Measurements from ENCODE around the gene MPO. TPM values are rescaled to one million over a fixed set of nuclear protein-coding genes. Genes with fewer than 3 reads are reported as not detected.

The MPO gene
- total and polyA plus RNA-seq, 2 experiments from 2014 or later: not detected

DNA sequence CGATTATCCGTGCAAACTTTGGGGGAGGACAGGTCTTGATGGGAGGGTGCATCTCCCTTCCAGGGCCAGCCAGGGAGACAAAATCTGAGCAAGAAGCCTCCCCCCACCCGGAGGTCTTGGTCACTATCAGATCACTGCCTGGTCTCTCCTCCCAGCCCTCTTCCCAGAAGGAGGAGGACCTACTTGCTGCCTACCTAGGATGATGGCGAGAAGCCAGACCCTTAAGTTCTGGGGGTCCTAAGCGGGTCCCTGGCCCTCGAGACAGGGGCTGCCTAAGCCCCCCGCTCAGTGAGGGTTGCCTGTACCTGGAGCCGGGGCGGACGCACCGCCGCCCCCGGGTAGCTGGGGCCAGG, 43.3 kb upstream of the MPO start:
- Histone ChIP-seq H3K4me1 (ENCODE audit: low read depth) (no peaks in the 10 kb centered on the region), H3K36me3 (no peaks in the 10 kb centered on the region), H3K27ac (no peak overlapping the region), H3K4me3 (peak overlapping the region; percentile 29), H3K9me3 (ENCODE audit: low read depth) (no peaks in the 10 kb centered on the region), H3K27me3 (no peaks in the 10 kb centered on the region)
- no peak for DNase-seq (ENCODE audit: low read depth in 1 of 2, low spot score in 1 of 2)
- TF ChIP-seq CTCF (IDR thresholded peaks at IDR 0.05; ENCODE audit: low read depth, low read length): no peak

DNA sequence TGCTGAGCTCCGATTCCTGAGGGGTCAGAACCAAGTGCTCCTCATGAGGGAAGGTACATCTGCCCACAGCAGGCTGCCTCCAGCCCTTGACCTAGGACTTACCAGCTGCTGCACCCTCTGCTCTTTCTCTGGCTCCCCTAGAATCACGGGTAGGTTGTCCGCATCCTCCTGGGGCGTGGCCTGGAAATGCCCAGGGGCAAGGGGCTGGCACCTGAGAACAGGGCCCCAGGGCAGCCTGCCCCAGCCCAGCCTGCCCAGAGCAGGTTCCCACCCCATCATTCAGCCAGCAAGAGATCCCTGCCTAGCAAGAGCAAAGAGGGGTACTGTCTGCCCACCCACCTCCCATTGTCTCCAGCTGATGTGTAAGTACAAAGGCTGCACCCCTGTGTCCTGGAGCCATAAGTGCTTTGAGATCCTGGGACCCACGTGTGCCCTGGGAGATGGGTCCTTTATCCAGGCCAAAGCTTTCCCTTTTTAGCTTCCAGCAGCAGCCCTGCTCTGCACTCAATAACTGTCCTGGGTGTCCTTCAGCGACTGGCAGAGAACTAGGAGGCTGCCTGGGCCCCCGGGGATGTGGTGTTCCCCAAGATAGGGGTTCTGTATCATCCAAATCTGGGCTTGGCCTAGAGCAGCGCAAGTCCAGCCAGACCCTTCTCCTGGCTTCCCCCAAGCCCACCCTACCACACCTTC, 42.8 kb upstream of the MPO start:
- DNase-seq (ENCODE audit: low read depth in 1 of 2, low spot score in 1 of 2): peak in 1 of 2 donors; percentile 14
- no peaks in the 10 kb centered on the region for H3K4me1 ChIP-seq (ENCODE audit: low read depth)
- H3K27ac ChIP-seq: no peak overlapping the region
- no peaks in the 10 kb centered on the region for H3K9me3 ChIP-seq (ENCODE audit: low read depth)
- peak overlapping the region; percentile 29 for H3K4me3 ChIP-seq
- no peaks in the 10 kb centered on the region for H3K27me3 ChIP-seq
- no peaks in the 10 kb centered on the region for H3K36me3 ChIP-seq
- TF ChIP-seq CTCF (IDR thresholded peaks at IDR 0.05; ENCODE audit: low read depth, low read length): no peak

GRCh38 chr17:58322581-58323185, 41.9 kb upstream of the MPO start:
- Histone ChIP-seq H3K27ac (no peak overlapping the region), H3K4me3 (no peak overlapping the region), H3K9me3 (ENCODE audit: low read depth) (no peaks in the 10 kb centered on the region), H3K27me3 (no peaks in the 10 kb centered on the region), H3K4me1 (ENCODE audit: low read depth) (no peaks in the 10 kb centered on the region), H3K36me3 (no peaks in the 10 kb centered on the region)
- no peak for TF ChIP-seq CTCF (IDR thresholded peaks at IDR 0.05; ENCODE audit: low read depth, low read length)
- no peak for DNase-seq (ENCODE audit: low read depth in 1 of 2, low spot score in 1 of 2)

- Histone ChIP-seq H3K27ac (no peak overlapping the region), H3K4me1 (ENCODE audit: low read depth) (no peaks in the 10 kb centered on the region), H3K4me3 (no peak overlapping the region), H3K27me3 (no peaks in the 10 kb centered on the region), H3K9me3 (ENCODE audit: low read depth) (no peaks in the 10 kb centered on the region), H3K36me3 (no peaks in the 10 kb centered on the region)
- no peak for TF ChIP-seq CTCF (IDR thresholded peaks at IDR 0.05; ENCODE audit: low read depth, low read length)
- no peak for DNase-seq (ENCODE audit: low read depth in 1 of 2, low spot score in 1 of 2)
Measured at GRCh38 chr17:58321571-58322525, 41.1 kb upstream of the MPO start.

GRCh38 chr17:58320570-58321323, 40.0 kb upstream of the MPO start:
- Histone ChIP-seq H3K27me3 (no peaks in the 10 kb centered on the region), H3K4me3 (no peak overlapping the region), H3K9me3 (ENCODE audit: low read depth) (no peaks in the 10 kb centered on the region), H3K4me1 (ENCODE audit: low read depth) (no peaks in the 10 kb centered on the region), H3K36me3 (no peaks in the 10 kb centered on the region), H3K27ac (no peak overlapping the region)
- DNase-seq (ENCODE audit: low read depth in 1 of 2, low spot score in 1 of 2): no peak
- TF ChIP-seq CTCF (IDR thresholded peaks at IDR 0.05; ENCODE audit: low read depth, low read length): no peak

Measured in cardiac muscle cell (in vitro differentiated cells and primary cell).